Effector memory CD8-positive, alpha-beta T cell (primary cell): ENCODE measurements around the gene NGFR.
"Not testable (repeated sequence)": the region's sequence is repeated elsewhere in the genome, so short reads cannot be mapped to it uniquely, and the experiment has no call there.

Experiments
- ATAC-seq: fragments of 150-1000 bp; cut with Tn5 transposase; replicated peaks from 2 replicates; pipeline ENCODE4 v1.10.0; 2021; ENCODE audit warnings: mild to moderate bottlenecking, moderate library complexity
- DNase-seq, 3 experiments: peaks; one replicate each; pipeline ENCODE4 v3.0.0; 2021
- H3K27ac Mint-ChIP-seq, 2 donors: one replicate each; pipeline ENCODE4 v1.8.0; 2022; ENCODE audit warnings: mild to moderate bottlenecking in 2 of 2, mixed read lengths in 2 of 2, moderate library complexity in 2 of 2
- H3K27me3 Mint-ChIP-seq, 2 donors: one replicate each; pipeline ENCODE4 v1.8.0; 2022; ENCODE audit warnings: mixed read lengths in 2 of 2
- H3K36me3 Mint-ChIP-seq: one replicate; pipeline ENCODE4 v1.8.0; 2022; ENCODE audit warnings: mild to moderate bottlenecking, moderate library complexity, mixed read lengths; ENCODE audit not compliant: insufficient read depth
- H3K4me1 Mint-ChIP-seq, 2 donors: one replicate each; pipeline ENCODE4 v1.8.0; 2022; ENCODE audit warnings: low read depth in 2 of 2, mixed read lengths in 2 of 2
- H3K4me3 Mint-ChIP-seq, 2 donors: one replicate each; pipeline ENCODE4 v1.8.0; 2022; ENCODE audit warnings: mild to moderate bottlenecking in 2 of 2, mixed read lengths in 2 of 2, moderate library complexity in 2 of 2
- H3K9me3 Mint-ChIP-seq, 2 donors: one replicate each; pipeline ENCODE4 v1.8.0; 2022; ENCODE audit warnings: mixed read lengths in 2 of 2

NGFR gene

GRCh38 chr17:49494399-49494985, 601 bp upstream of the NGFR start:
- no peak for ATAC-seq
- Mint-ChIP-seq H3K27me3 (peaks cover 29 to 54% of the 10 kb centered on the region in 2 donors), H3K4me1 (peaks cover 25 to 26% of the 10 kb centered on the region in 2 donors), H3K4me3 (peak overlapping the region; percentile 86 to 89), H3K27ac (peak overlapping the region in 1 of 2 donors; percentile 72), H3K9me3 (no peaks in the 10 kb centered on the region), H3K36me3 (peaks cover 6% of the 10 kb centered on the region)
- no peak for DNase-seq

- Mint-ChIP-seq H3K27ac (peak overlapping the region; percentile 55 to 77), H3K27me3 (peaks cover 36 to 54% of the 10 kb centered on the region in 2 donors), H3K36me3 (peaks cover 9% of the 10 kb centered on the region), H3K4me1 (peaks cover 25 to 26% of the 10 kb centered on the region in 2 donors), H3K4me3 (peak overlapping the region; percentile 86 to 89), H3K9me3 (no peaks in the 10 kb centered on the region)
- ATAC-seq (no peak), DNase-seq (peak in 1 of 3 experiments; percentile 12)
Measured at GRCh38 chr17:49495842-49496182, 719 bp downstream of the NGFR start.

- H3K36me3 Mint-ChIP-seq, result peaks cover 9% of the 10 kb centered on the region
- H3K9me3 Mint-ChIP-seq, result no peaks in the 10 kb centered on the region
- H3K27me3 Mint-ChIP-seq, result peaks cover 35 to 54% of the 10 kb centered on the region in 2 donors
- peak overlapping the region; percentile 55 to 77 for H3K27ac Mint-ChIP-seq
- ATAC-seq, result peak; percentile 78
- peak; percentile 85 to 86 (median 86) for DNase-seq
- peaks cover 25 to 26% of the 10 kb centered on the region in 2 donors for H3K4me1 Mint-ChIP-seq
- peak overlapping the region; percentile 86 to 89 for H3K4me3 Mint-ChIP-seq
Measured at GRCh38 chr17:49496183-49496866, 1.2 kb downstream of the NGFR start.

- Mint-ChIP-seq H3K9me3 (no peaks in the 10 kb centered on the region), H3K27ac (no peak overlapping the region), H3K4me3 (peak overlapping the region; percentile 86 to 89), H3K36me3 (peaks cover 9% of the 10 kb centered on the region), H3K27me3 (peaks cover 38 to 54% of the 10 kb centered on the region in 2 donors), H3K4me1 (peaks cover 25 to 26% of the 10 kb centered on the region in 2 donors)
- no peak for ATAC-seq
- no peak for DNase-seq
Measured at GRCh38 chr17:49496867-49497147, 1.7 kb downstream of the NGFR start.

GRCh38 chr17:49497148-49498028, 2.3 kb downstream of the NGFR start:
- H3K9me3 Mint-ChIP-seq, result no peaks in the 10 kb centered on the region
- ATAC-seq, result no peak
- DNase-seq, result peak in 2 of 3 experiments; percentile 10 to 17
- H3K27ac Mint-ChIP-seq, result no peak overlapping the region
- H3K4me3 Mint-ChIP-seq, result peak overlapping the region; percentile 86 to 89
- H3K4me1 Mint-ChIP-seq, result peaks cover 25 to 26% of the 10 kb centered on the region in 2 donors
- peaks cover 44 to 56% of the 10 kb centered on the region in 2 donors for H3K27me3 Mint-ChIP-seq
- H3K36me3 Mint-ChIP-seq, result peaks cover 9% of the 10 kb centered on the region

GRCh38 chr17:49498029-49498615, 3.0 kb downstream of the NGFR start:
- Mint-ChIP-seq H3K27ac (no peak overlapping the region), H3K4me1 (peaks cover 25 to 26% of the 10 kb centered on the region in 2 donors), H3K4me3 (peak overlapping the region; percentile 86 to 89), H3K9me3 (no peaks in the 10 kb centered on the region), H3K27me3 (peaks cover 51 to 64% of the 10 kb centered on the region in 2 donors), H3K36me3 (peaks cover 9% of the 10 kb centered on the region)
- ATAC-seq, result no peak
- no peak for DNase-seq

- Mint-ChIP-seq H3K9me3 (no peaks in the 10 kb centered on the region), H3K27me3 (peaks cover 75 to 97% of the 10 kb centered on the region in 2 donors), H3K36me3 (peaks cover 2% of the 10 kb centered on the region), H3K4me3 (no peak overlapping the region), H3K27ac (no peak overlapping the region), H3K4me1 (peaks cover 11 to 14% of the 10 kb centered on the region in 2 donors)
- no peak for ATAC-seq
- DNase-seq, result no peak
Measured at GRCh38 chr17:49501496-49501895, 6.4 kb downstream of the NGFR start.

GRCh38 chr17:49502254-49502653, 7.2 kb downstream of the NGFR start:
- Mint-ChIP-seq H3K36me3 (peaks cover 2% of the 10 kb centered on the region), H3K27ac (no peak overlapping the region), H3K4me3 (no peak overlapping the region), H3K4me1 (peaks cover 9 to 10% of the 10 kb centered on the region in 2 donors), H3K27me3 (peaks cover 79 to 100% of the 10 kb centered on the region in 2 donors), H3K9me3 (no peaks in the 10 kb centered on the region)
- DNase-seq, result no peak
- ATAC-seq, result no peak

- not testable (repeated sequence) for H3K9me3 Mint-ChIP-seq, H3K4me1 Mint-ChIP-seq, H3K27ac Mint-ChIP-seq, DNase-seq, H3K36me3 Mint-ChIP-seq, H3K4me3 Mint-ChIP-seq, ATAC-seq
- peaks cover 79 to 100% of the 10 kb centered on the region in 2 donors for H3K27me3 Mint-ChIP-seq
Measured at GRCh38 chr17:49502680-49503079, 7.6 kb downstream of the NGFR start.

GRCh38 chr17:49504369-49504768, 9.3 kb downstream of the NGFR start:
- H3K27me3 Mint-ChIP-seq, result peaks cover 71 to 100% of the 10 kb centered on the region in 2 donors
- H3K36me3 Mint-ChIP-seq, result peaks cover 2% of the 10 kb centered on the region

GRCh38 chr17:49505854-49506253, 10.8 kb downstream of the NGFR start:
- peaks cover 62 to 100% of the 10 kb centered on the region in 2 donors for H3K27me3 Mint-ChIP-seq
- DNase-seq (no peak), ATAC-seq (no peak)
- no peaks in the 10 kb centered on the region for H3K36me3 Mint-ChIP-seq
- H3K27ac Mint-ChIP-seq, result no peak overlapping the region
- no peaks in the 10 kb centered on the region for H3K9me3 Mint-ChIP-seq
- no peaks in the 10 kb centered on the region for H3K4me1 Mint-ChIP-seq
- no peak overlapping the region for H3K4me3 Mint-ChIP-seq

More at GRCh38 chr17:49504369-49504768, 9.3 kb downstream of the NGFR start:
- no peak overlapping the region for H3K27ac Mint-ChIP-seq
- ATAC-seq (no peak), DNase-seq (no peak)
- H3K4me1 Mint-ChIP-seq, result no peaks in the 10 kb centered on the region
- no peaks in the 10 kb centered on the region for H3K9me3 Mint-ChIP-seq
- H3K4me3 Mint-ChIP-seq, result no peak overlapping the region

GRCh38 chr17:49506282-49506681, 11.2 kb downstream of the NGFR start:
- ATAC-seq (no peak), DNase-seq (no peak)
- Mint-ChIP-seq H3K4me1 (no peaks in the 10 kb centered on the region), H3K27me3 (peaks cover 62 to 100% of the 10 kb centered on the region in 2 donors), H3K36me3 (no peaks in the 10 kb centered on the region), H3K9me3 (no peaks in the 10 kb centered on the region), H3K27ac (no peak overlapping the region), H3K4me3 (no peak overlapping the region)
